Activated CD4-positive, alpha-beta T cell treated with anti-CD3 and anti-CD28 coated beads, Interleukin-2, amount 50 U/mL, for 4 hours (primary cell): Measurements from ENCODE around the gene CTF1.

Source experiments
- DNase-seq, 2 experiments: peaks; one replicate each; pipeline ENCODE4 v3.0.0-alpha.2; 2020

Gene CTF1

GRCh38 chr16:30910427-30911029 is 14.1 kb downstream of the CTF1 start:
- no peak for DNase-seq

- DNase-seq = no peak
These were observed 16.5 kb downstream of the CTF1 start for GRCh38 chr16:30912794-30913412.

GRCh38 chr16:30914830-30915229 is 18.4 kb downstream of the CTF1 start:
- no peak for DNase-seq

- DNase-seq = no peak
These were observed 22.2 kb downstream of the CTF1 start for GRCh38 chr16:30918614-30919013.

DNA sequence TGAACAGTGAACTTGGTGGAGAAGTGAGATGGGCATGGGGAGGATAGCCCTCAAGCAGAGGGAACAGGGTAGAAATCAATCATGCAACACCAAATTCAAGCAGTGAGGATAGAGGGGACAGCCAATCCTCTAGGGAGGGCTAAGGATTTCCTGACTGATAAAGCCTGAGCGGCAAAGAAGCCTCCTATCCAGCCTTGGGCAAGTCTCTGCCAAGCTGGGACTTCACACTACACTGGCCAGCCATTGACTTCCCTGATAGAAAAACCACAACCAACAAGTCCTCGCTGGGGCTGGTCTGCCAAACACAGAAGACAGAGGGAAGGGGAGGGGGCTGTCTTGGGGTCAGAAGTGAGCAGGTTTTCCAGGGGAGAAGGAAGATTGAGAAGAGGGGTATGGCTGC is 24.5 kb downstream of the CTF1 start:
- no peak for DNase-seq

- DNase-seq = no peak
These were observed 25.0 kb downstream of the CTF1 start for GRCh38 chr16:30921459-30921747.

- DNase-seq = peak; percentile 88 to 89
These were observed 25.5 kb downstream of the CTF1 start for GRCh38 chr16:30921748-30922419.

DNA sequence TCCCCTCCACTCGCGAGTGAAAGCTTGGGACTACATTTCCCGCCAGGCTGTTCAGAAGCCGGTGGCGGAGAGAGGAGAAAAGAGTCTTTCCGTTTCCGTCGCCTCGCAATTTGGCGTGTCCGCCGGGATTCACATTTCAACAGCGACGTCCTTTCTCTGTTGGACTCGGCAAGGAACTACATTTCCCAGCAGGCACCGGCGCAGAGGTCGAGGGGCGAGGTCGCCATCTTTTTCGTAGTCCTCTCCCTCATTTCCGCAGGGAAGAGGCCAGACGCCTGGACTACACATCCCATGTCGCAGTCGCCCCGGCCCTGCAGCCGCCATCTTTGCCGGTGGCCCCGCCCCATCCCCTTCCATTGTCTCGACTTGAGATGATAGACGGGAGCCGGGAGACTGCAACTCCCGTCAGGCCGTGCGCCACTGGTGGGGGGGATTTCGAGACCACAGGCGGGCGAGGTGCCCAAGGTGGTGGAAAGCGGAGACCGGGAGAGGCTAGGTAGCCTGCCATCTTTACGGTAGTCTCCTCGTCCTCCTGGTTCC is 26.1 kb downstream of the CTF1 start:
- peak; percentile 100 for DNase-seq

- DNase-seq = peak; percentile 92 to 95
These were observed 26.6 kb downstream of the CTF1 start for GRCh38 chr16:30922960-30923535.

DNA sequence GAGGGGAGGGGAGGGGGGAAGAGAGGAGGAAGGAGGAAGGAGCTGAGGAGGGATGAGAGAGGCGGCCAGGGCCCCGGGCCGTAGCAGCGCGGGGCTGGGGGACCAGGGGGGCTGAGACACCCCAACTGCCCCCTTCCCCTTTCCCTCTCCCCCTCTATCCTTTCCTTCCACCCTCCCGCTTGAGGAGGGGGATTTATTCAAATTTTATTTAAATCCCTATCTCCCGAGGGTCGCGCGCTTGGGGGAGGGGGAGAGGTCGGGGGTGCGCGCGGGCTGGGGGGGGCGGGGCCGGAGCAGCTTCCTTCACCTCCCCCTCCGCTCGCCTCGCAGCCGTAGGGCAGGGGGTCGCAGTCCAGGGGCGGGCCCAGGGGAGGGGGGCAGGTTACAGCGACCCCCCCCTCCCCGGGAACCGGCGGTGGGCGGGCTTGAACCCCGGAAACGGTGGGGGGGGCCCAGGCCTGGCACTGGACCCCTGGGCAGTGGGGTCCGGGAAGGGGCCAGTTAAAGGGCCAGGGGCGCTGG is 27.2 kb downstream of the CTF1 start, which contains the start of gene FBXL19:
TSS of gene FBXL19 (plus strand) at position 19 of the 522 bp plus-strand sequence. CDS start 2,183 bp downstream, outside the sequence.
- DNase-seq = peak in 1 of 2 experiments; percentile 16

- peak in 1 of 2 experiments; percentile 16 for DNase-seq
These were observed 27.9 kb downstream of the CTF1 start for GRCh38 chr16:30924076-30924912.

DNA sequence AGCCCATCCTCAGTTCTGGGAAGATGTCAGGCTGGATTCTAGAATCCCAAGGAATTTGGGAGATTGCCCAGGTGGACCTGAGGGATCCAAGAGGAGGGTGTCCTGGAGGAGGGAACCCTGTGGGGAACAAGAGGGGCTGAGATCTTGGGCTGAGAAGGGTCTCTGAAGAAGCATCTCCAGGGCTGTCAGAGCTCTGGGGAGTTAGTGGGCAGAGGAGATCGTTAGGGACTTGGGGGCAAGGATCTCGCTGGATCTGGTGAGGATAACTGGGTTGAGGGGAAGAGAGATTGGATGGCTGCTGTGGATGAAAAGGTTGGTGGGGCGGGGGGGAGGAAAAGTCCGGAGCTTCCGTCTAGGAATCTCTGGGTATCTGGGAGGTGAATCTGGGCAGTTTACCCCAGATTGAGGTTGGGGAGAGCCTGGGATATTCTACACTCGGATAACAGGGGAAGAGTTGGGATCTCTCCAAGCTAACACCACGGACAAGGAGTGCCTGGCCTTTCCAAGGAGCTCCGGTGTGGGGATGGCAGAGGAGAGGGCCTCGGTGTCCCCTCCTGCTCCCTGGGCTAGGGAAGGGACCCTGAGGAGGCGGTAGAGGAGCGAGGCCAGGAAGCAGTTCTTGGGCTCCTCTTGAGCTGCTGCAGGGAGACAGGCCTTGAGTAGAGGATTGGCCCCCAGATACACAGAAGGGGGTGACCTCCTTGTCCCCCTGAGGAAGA is 28.7 kb downstream of the CTF1 start:
- no peak for DNase-seq

DNA sequence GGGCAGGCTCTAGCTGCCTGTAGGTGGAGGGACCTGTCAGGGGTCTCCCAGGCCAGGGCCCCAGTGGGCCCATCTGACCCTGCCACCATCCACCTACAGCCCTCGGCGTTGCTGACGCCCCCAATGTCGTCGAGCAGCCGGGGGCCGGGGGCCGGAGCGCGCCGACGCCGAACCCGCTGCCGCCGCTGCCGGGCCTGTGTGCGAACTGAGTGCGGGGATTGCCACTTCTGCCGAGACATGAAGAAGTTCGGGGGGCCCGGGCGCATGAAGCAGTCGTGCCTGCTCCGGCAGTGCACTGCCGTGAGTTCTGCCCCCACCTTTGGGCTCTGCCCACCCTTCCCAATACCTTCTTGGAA is 29.2 kb downstream of the CTF1 start:
- DNase-seq = no peak

DNA sequence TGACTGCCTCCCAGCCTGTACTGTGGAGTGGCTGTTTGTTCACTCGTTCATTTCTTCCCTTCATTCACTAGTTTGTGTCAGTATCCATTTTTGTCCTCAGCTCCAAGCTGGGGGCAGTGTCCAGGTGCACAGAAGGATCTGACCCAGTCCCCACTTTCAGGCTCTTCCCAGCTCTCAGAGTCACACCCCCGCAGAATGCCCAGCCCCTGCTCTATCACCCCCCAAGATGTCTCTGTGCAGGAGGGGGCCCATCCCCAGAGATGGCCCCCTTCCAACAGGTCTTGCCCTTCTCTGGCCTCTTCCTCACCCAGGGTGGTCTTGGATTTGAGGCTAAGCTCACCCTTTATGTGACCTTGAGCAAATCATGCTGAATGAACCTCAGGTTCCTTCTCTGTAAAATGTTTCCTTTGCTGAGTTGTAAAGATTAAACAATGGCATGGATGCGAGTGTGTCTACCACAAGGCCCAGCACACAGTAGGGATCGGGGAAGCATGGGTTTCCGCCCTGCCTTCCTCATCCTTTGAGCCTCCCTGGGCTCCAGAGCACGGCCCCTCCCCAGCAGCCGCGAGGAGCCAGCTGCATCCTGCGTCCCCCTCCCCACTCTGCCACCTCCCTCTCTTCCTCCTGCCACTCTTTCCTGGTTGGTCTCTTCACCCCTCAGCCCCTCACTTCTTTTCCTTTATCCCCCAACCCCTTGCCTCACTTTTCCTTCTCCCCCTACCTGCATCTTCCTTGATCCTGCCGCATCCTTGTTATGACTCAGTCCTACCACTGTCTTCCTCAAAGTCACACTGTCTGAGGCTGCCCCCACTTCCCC is 29.8 kb downstream of the CTF1 start:
- no peak for DNase-seq

GRCh38 chr16:30926937-30927788 is 30.7 kb downstream of the CTF1 start:
- no peak for DNase-seq

DNA sequence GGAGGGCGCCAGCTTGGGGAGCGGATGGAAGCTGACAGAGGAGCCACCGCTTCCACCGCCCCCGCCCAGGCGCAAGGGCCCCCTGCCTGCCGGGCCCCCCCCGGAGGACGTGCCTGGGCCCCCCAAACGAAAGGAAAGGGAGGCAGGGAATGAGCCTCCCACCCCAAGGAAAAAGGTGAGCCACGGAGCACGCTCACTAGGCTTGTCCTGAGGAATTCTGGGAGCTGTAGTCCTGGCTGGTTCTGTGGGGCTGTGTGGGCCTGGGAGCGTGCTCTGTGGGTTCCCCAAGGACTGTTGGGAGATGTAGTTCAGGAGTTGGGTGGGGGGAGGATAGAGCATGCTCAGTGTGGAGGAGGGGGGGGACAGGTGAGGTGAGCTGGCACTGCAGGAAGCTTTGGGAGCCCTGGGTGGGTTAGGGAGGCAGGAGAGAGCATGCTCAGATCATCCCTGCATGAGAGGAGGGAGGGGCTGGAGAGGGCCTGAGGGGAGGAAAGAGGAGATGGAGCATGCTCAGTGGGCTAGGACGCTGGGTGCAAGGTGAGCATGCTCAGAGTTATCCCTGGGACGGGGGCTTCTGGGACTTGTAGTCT is 31.5 kb downstream of the CTF1 start:
- peak in 1 of 2 experiments; percentile 30 for DNase-seq

DNA sequence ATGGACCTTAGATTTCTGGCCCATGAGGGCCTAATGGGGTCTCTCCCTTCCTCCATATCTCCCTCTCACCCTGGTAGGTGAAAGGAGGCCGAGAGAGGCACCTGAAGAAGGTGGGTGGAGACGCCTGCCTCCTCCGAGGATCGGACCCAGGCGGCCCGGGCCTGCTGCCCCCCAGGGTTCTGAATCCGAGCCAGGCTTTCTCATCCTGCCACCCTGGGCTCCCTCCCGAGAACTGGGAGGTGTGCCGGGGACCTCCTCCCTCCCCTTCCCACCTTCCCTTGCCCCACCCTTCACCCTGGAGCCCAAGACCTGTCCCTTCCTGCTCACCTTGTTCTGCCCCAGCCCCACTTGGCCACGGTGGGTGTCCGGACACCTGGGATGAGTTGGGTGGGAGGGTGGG is 32.0 kb downstream of the CTF1 start:
- DNase-seq = no peak

DNA sequence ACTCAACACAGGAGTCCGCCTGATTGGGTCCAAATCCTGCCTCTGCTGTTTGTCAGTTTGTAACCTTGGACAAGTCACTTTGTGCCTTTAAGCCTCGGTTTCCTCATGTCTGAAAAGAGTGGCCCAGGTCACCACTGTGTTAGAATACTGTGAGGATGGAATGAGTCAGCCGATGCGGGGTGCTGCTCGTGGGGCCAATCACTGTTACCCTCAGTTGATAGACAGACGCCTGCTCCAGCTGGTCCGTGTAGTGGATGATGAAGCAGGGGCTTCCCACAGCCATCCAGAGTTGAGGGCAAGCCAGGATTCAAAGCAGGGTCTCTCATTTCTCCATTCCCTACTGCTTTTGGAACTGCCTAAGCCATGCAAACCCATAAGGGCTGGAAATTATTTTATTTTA is 32.8 kb downstream of the CTF1 start:
- DNase-seq = no peak

DNA sequence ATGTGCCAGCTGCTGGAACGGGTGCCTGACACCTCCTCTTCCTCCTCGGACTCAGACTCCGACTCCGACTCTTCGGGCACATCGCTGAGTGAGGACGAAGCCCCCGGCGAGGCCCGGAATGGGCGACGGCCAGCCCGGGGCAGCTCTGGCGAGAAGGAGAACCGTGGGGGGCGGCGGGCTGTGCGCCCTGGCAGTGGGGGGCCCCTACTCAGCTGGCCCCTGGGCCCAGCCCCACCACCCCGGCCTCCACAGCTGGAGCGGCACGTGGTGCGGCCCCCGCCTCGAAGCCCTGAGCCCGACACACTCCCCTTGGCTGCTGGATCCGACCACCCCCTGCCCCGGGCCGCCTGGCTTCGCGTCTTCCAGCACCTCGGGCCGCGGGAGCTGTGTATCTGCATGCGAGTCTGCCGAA is 33.8 kb downstream of the CTF1 start:
- DNase-seq = no peak
